HCT116 (cell line): ENCODE measurements around the gene LTBP1. TPM values are rescaled to one million over a fixed set of nuclear protein-coding genes. Genes with fewer than 3 reads are reported as not detected.

ENCODE experiments used
- ATAC-seq: fragments of 200-7000 bp; cut with Tn5 transposase; 2 replicates; pipeline ENCODE4 v1.9.1; 2020; ENCODE audit warnings: mild to moderate bottlenecking, moderate library complexity
- BruUV-seq: library from RNA; stranded (reverse); fragments of 400-500 nt; replicated peaks from 2 replicates; lab custom pipeline; 2021; lab: Mats Ljungman, UMichigan
- CTCF ChIA-PET: fragments of 300-600 bp; sonication (Branson Sonifier 250); formaldehyde crosslinking; loops from one replicate; lab custom pipeline; 2021; ENCODE audit warnings: antibody characterized with exemption; lab: Charles Lee
- POLR2A ChIA-PET: fragments of 300-600, 350-600 bp; sonication (Branson Sonifier 250); formaldehyde crosslinking; loops from one replicate; lab custom pipeline; 2021; ENCODE audit warnings: antibody characterized with exemption; lab: Charles Lee
- RAD21 ChIA-PET, 2 experiments: fragments of 300-600 bp; sonication (Branson Sonifier 250); formaldehyde crosslinking; loops; one replicate each; lab custom pipeline; 2023; ENCODE audit warnings: low total read pairs in 2 of 2; ENCODE audit not compliant: uncharacterized antibody in 2 of 2, unreplicated experiment in 2 of 2, low non-redundant PET in 1 of 2; lab: Charles Lee
- DNase-seq: peaks from one replicate; pipeline ENCODE4 v3.0.0-alpha.2; 2010; ENCODE audit warnings: low read depth, low spot score
- H2AFZ ChIP-seq: fragments of 200-600 bp; shearing (Covaris generic), sonication (generic); 2 replicates; pipeline ENCODE4 v1.6.1; 2017; ENCODE audit warnings: low read depth, mixed run types, mixed read lengths, antibody characterized with exemption, low read length; ENCODE audit not compliant: poor library complexity, severe bottlenecking
- H3K27ac ChIP-seq: 2 replicates; pipeline ENCODE4 v1.5.1; 2012; ENCODE audit warnings: low read depth, low read length
- H3K27me3 ChIP-seq: fragments of 200-600 bp; sonication (generic); 2 replicates; pipeline ENCODE4 v1.6.1; 2016; ENCODE audit warnings: mixed run types, low read length, mixed read lengths; ENCODE audit not compliant: insufficient read depth
- H3K36me3 ChIP-seq, 2 experiments: fragments of 200-500 bp in 1 of 2; fragments of 200-600 bp in 1 of 2; sonication (Bioruptor generic) in 1 of 2; sonication (generic) in 1 of 2; 2 replicates each; pipeline versions ENCODE4 v1.5.1 to v1.6.1; 2014 to 2016; ENCODE audit warnings: low read length in 2 of 2, inconsistent platforms in 1 of 2, mixed read lengths in 1 of 2, mixed run types in 1 of 2; ENCODE audit not compliant: insufficient read depth in 2 of 2, control insufficient read depth in 1 of 2
- H3K4me1 ChIP-seq, 2 experiments: fragments of 200-600 bp in 1 of 2; sonication (generic) in 1 of 2; 2 replicates each; pipeline versions ENCODE4 v1.5.1 to v1.6.1; 2012 to 2017; ENCODE audit warnings: low read length in 2 of 2, inconsistent platforms in 1 of 2, mild to moderate bottlenecking in 1 of 2, mixed read lengths in 1 of 2, mixed run types in 1 of 2, moderate library complexity in 1 of 2; ENCODE audit not compliant: insufficient read depth in 2 of 2, control insufficient read depth in 1 of 2
- H3K4me2 ChIP-seq: fragments of 200-600 bp; sonication (generic); 2 replicates; pipeline ENCODE4 v1.6.1; 2017; ENCODE audit warnings: mixed run types, low read length, mixed read lengths
- H3K4me3 ChIP-seq, 2 experiments: fragments of 200-600 bp in 1 of 2; sonication (generic) in 1 of 2; replicated peaks in 1 of 2; 2 replicates each; pipeline ENCODE4 v1.5.1; 2011 to 2016; ENCODE audit warnings: low read length in 2 of 2, control low read depth in 1 of 2, low read depth in 1 of 2, mild to moderate bottlenecking in 1 of 2, mixed read lengths in 1 of 2, mixed run types in 1 of 2
- H3K79me2 ChIP-seq: fragments of 200-600 bp; sonication (generic); 2 replicates; pipeline ENCODE4 v1.6.1; 2017; ENCODE audit warnings: mild to moderate bottlenecking, mixed run types, low read length, moderate library complexity, mixed read lengths; ENCODE audit not compliant: insufficient read depth
- H3K9ac ChIP-seq: fragments of 200-600 bp; sonication (generic); 2 replicates; pipeline ENCODE4 v1.6.1; 2016; ENCODE audit warnings: low read length, mixed read lengths
- H3K9me2 ChIP-seq: fragments of 200-600 bp; sonication (generic), shearing (Covaris generic); 2 replicates; pipeline ENCODE4 v1.6.1; 2017; ENCODE audit warnings: mixed run types, mild to moderate bottlenecking, moderate library complexity; ENCODE audit not compliant: insufficient read depth
- H3K9me3 ChIP-seq, 2 experiments: fragments of 200-500 bp in 1 of 2; fragments of 200-600 bp in 1 of 2; sonication (Bioruptor generic) in 1 of 2; sonication (generic) in 1 of 2; 2 replicates each; pipeline ENCODE4 v1.6.1; 2014 to 2017; ENCODE audit warnings: low read length in 2 of 2, mixed read lengths in 2 of 2, inconsistent platforms in 1 of 2, low read depth in 1 of 2, mild to moderate bottlenecking in 1 of 2, mixed run types in 1 of 2, moderate library complexity in 1 of 2; ENCODE audit not compliant: control insufficient read depth in 1 of 2, insufficient read depth in 1 of 2
- H4K20me1 ChIP-seq: fragments of 200-600 bp; sonication (generic), shearing (Covaris generic); 2 replicates; pipeline ENCODE4 v1.6.1; 2017; ENCODE audit warnings: mixed run types, mild to moderate bottlenecking, moderate library complexity; ENCODE audit not compliant: insufficient read depth
- CBX3 ChIP-seq: IDR thresholded peaks from 2 replicates; pipeline ENCODE4 v1.6.1; 2012; ENCODE audit warnings: low read depth
- CEBPB ChIP-seq: IDR thresholded peaks from 2 replicates; pipeline ENCODE4 v1.6.1; 2012; ENCODE audit warnings: low read depth
- ELF1 ChIP-seq: IDR thresholded peaks from 2 replicates; pipeline ENCODE4 v1.6.1; 2012; ENCODE audit warnings: low read depth, borderline replicate concordance
- SP1 ChIP-seq: IDR thresholded peaks from 2 replicates; pipeline ENCODE4 v1.6.1; 2012; ENCODE audit warnings: low read depth
- YY1 ChIP-seq: IDR thresholded peaks from 2 replicates; pipeline ENCODE4 v1.6.1; 2011; ENCODE audit warnings: low read length, low read depth, moderate library complexity, mild to moderate bottlenecking; ENCODE audit not compliant: insufficient replicate concordance; ENCODE audit errors: extremely low read depth
- ZFX ChIP-seq: fragments of 450-650 bp; IDR thresholded peaks from 2 replicates; pipeline ENCODE4 v1.6.1; 2017
- intact Hi-C: fragments of 100-400 bp; cut with micrococcal nuclease; formaldehyde crosslinking; loops from 2 replicates; pipeline ENCODE4 v1.10.0; 2022
- total RNA-seq: library from RNA; stranded (reverse); gene quantifications from one replicate; pipeline ENCODE4 v1.2.1, GENCODE V29; 2021; ENCODE audit not compliant: unreplicated experiment
- TF ChIP-seq, protein P1 (sequence below): IDR thresholded peaks from 2 replicates; pipeline ENCODE4 v1.6.1; 2012
- TF ChIP-seq, protein P2 (sequence below), 3 experiments: fragments of 200-600 bp in 1 of 3; sonication (generic) in 1 of 3; IDR thresholded peaks in 2 of 3; conservative IDR thresholded peaks in 1 of 3; 2 replicates each; pipeline ENCODE4 v1.5.1; 2012 to 2017; ENCODE audit warnings: low read depth in 2 of 3, low read length in 2 of 3, antibody characterized with exemption in 1 of 3, borderline replicate concordance in 1 of 3, control low read depth in 1 of 3, mild to moderate bottlenecking in 1 of 3, mixed read lengths in 1 of 3, mixed run types in 1 of 3, moderate library complexity in 1 of 3; ENCODE audit not compliant: insufficient read depth in 1 of 3
- TF ChIP-seq, protein P3 (sequence below): IDR thresholded peaks from 2 replicates; pipeline ENCODE4 v1.6.1; 2012
- TF ChIP-seq, protein P4 (sequence below): IDR thresholded peaks from 2 replicates; pipeline ENCODE4 v1.6.1; 2011; ENCODE audit warnings: mild to moderate bottlenecking, low read length, moderate library complexity; ENCODE audit not compliant: insufficient replicate concordance; ENCODE audit errors: extremely low read depth

The LTBP1 gene
- total RNA-seq, 1 experiment from 2014 or later, result 5.1 TPM

DNA sequence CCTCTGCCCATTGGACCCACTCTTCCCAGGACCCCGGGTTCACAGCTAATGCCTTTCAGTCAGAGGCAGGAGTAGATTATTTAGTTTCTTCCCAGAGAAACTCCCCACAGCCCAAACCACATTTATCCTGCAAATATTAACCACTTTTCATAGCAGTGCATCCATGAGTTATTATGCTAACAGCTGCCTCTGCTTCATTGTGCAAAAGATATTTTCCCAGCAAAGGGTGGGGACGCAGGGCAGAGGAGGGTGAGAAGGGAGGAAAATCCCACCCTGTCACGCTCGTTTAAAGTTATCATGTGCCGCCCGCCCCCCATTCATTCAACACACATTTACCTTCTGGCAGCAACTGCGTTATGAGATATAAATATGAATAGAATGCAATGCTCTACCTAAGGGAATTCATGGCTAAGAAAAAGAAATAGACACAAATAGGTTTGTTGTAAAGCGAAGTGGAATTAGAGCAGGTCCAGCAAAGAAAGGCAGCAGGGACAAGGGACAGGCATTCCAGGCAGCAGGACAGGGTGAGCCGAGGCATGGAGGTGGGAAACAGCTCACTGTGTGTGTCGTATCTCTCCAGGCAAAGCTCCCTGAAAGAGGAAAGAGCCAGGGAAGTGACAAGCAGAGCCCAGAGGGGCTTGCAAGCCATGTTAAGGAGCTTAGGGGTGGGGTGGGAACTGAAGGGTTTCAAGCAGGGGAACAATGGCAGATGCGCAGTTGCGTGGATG is 46.3 kb upstream of the LTBP1 start:
- Histone ChIP-seq H3K36me3 (no peaks in the 10 kb centered on the region), H3K9ac (no peak overlapping the region), H3K27ac (no peak overlapping the region), H3K79me2 (no peaks in the 10 kb centered on the region), H3K4me3 (no peak overlapping the region), H3K4me2 (no peak overlapping the region), H3K4me1 (no peaks in the 10 kb centered on the region), H3K27me3 (no peaks in the 10 kb centered on the region; the same call in 1 of the 2 replicates), H3K9me2 (no peaks in the 10 kb centered on the region), H4K20me1 (no peaks in the 10 kb centered on the region), H2AFZ (no peak overlapping the region), H3K9me3 (no peaks in the 10 kb centered on the region)
- ChIA-PET POLR2A (no interaction called here), RAD21 (no interaction called here), CTCF (no interaction called here)
- no peak for DNase-seq
- intact Hi-C loops, result no loop called here
- no peak for ATAC-seq
- TF ChIP-seq, protein P1, sequence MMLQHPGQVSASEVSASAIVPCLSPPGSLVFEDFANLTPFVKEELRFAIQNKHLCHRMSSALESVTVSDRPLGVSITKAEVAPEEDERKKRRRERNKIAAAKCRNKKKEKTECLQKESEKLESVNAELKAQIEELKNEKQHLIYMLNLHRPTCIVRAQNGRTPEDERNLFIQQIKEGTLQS, result no peak
- TF ChIP-seq YY1, result no peak
- TF ChIP-seq ZFX, result no peak
- TF ChIP-seq, protein P2, sequence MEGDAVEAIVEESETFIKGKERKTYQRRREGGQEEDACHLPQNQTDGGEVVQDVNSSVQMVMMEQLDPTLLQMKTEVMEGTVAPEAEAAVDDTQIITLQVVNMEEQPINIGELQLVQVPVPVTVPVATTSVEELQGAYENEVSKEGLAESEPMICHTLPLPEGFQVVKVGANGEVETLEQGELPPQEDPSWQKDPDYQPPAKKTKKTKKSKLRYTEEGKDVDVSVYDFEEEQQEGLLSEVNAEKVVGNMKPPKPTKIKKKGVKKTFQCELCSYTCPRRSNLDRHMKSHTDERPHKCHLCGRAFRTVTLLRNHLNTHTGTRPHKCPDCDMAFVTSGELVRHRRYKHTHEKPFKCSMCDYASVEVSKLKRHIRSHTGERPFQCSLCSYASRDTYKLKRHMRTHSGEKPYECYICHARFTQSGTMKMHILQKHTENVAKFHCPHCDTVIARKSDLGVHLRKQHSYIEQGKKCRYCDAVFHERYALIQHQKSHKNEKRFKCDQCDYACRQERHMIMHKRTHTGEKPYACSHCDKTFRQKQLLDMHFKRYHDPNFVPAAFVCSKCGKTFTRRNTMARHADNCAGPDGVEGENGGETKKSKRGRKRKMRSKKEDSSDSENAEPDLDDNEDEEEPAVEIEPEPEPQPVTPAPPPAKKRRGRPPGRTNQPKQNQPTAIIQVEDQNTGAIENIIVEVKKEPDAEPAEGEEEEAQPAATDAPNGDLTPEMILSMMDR (IDR thresholded peaks at IDR 0.05 in 2 of 3, conservative IDR thresholded peaks at IDR 0.05 in 1 of 3; ENCODE audit: borderline replicate concordance in 1 of 3, insufficient read depth in 1 of 3, low read depth in 2 of 3, low read length in 2 of 3), result no peak
- no peak for TF ChIP-seq CBX3
- no peak for TF ChIP-seq ELF1
- TF ChIP-seq SP1, result no peak
- no TSS peak for BruUV-seq

DNA sequence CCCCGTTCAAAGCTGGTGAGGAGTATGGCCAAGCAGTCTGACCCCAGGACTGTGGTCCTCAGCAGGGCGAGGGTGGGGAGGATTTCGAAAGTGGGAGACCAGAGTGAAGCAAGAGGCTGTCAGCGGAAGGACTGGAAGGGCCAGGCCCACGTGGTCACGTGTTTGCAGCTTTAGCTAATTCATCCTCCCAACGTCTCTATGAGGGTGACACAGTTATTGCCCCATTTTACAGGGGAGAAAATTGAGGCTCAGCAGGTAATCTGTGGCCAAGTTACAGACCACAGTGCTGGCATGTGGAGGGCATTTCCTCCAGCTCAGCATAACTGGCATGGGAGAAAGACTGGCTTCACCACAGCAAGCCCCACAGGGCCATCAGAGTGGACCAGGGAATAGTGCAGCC is 45.4 kb upstream of the LTBP1 start:
- ATAC-seq (no peak), DNase-seq (no peak)
- Histone ChIP-seq H3K27me3 (no peaks in the 10 kb centered on the region; the same call in 1 of the 2 replicates), H3K36me3 (no peaks in the 10 kb centered on the region), H3K27ac (no peak overlapping the region), H3K4me3 (no peak overlapping the region), H3K4me2 (no peak overlapping the region), H3K79me2 (no peaks in the 10 kb centered on the region), H2AFZ (no peak overlapping the region), H4K20me1 (no peaks in the 10 kb centered on the region), H3K9me2 (no peaks in the 10 kb centered on the region), H3K4me1 (no peaks in the 10 kb centered on the region), H3K9ac (no peak overlapping the region), H3K9me3 (no peaks in the 10 kb centered on the region)
- intact Hi-C loops, result no loop called here
- ChIA-PET RAD21 (no interaction called here), POLR2A (no interaction called here), CTCF (no interaction called here)
- no TSS peak for BruUV-seq
- TF ChIP-seq YY1 (no peak), ZFX (no peak), CEBPB (no peak)
- TF ChIP-seq, protein P3, sequence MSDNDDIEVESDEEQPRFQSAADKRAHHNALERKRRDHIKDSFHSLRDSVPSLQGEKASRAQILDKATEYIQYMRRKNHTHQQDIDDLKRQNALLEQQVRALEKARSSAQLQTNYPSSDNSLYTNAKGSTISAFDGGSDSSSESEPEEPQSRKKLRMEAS, result no peak
- TF ChIP-seq, protein P2 (IDR thresholded peaks at IDR 0.05 in 2 of 3, conservative IDR thresholded peaks at IDR 0.05 in 1 of 3; ENCODE audit: borderline replicate concordance in 1 of 3, insufficient read depth in 1 of 3, low read depth in 2 of 3, low read length in 2 of 3), result no peak
- TF ChIP-seq, protein P1, result no peak
- TF ChIP-seq, protein P4, sequence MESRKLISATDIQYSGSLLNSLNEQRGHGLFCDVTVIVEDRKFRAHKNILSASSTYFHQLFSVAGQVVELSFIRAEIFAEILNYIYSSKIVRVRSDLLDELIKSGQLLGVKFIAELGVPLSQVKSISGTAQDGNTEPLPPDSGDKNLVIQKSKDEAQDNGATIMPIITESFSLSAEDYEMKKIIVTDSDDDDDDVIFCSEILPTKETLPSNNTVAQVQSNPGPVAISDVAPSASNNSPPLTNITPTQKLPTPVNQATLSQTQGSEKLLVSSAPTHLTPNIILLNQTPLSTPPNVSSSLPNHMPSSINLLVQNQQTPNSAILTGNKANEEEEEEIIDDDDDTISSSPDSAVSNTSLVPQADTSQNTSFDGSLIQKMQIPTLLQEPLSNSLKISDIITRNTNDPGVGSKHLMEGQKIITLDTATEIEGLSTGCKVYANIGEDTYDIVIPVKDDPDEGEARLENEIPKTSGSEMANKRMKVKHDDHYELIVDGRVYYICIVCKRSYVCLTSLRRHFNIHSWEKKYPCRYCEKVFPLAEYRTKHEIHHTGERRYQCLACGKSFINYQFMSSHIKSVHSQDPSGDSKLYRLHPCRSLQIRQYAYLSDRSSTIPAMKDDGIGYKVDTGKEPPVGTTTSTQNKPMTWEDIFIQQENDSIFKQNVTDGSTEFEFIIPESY, result no peak
